Tibial artery (tissue), 4 donors: ENCODE results near the gene SQOR.
A peak's percentile ranks its signal among the peaks of the same experiment; 100 is the strongest.

Experiments used
- DNase-seq, 2 donors: peaks; one replicate each; pipeline ENCODE4 v3.0.0-alpha.2; 2019
- H3K27ac ChIP-seq, 2 donors: fragments of 200-600 bp; sonication (generic) in 1 of 2; 1 replicate in 1 of 2; 2 replicates in 1 of 2; pipeline ENCODE4 v1.5.1; 2018 to 2019; ENCODE audit warnings: mild to moderate bottlenecking in 1 of 2
- H3K27me3 ChIP-seq, 2 donors: fragments of 200-600 bp; sonication (generic) in 1 of 2; one replicate each; pipeline versions ENCODE4 v1.5.1 to v1.6.0; 2016 to 2019
- H3K36me3 ChIP-seq, 3 donors: fragments of 200-600 bp; sonication (generic) in 2 of 3; one replicate each; pipeline ENCODE4 v1.5.1; 2016 to 2019; ENCODE audit warnings: mild to moderate bottlenecking in 2 of 3
- H3K4me1 ChIP-seq, 4 donors: fragments of 200-600 bp; sonication (generic) in 2 of 4; 1 replicate in 3 of 4; 2 replicates in 1 of 4; pipeline ENCODE4 v1.5.1; 2016 to 2019
- H3K4me3 ChIP-seq, 2 donors: fragments of 200-600 bp; sonication (generic) in 1 of 2; 1 replicate in 1 of 2; 2 replicates in 1 of 2; pipeline ENCODE4 v1.5.1; 2018 to 2019; ENCODE audit warnings: mild to moderate bottlenecking in 2 of 2
- H3K9me3 ChIP-seq, 3 donors: fragments of 200-600 bp; sonication (generic) in 1 of 3; one replicate each; pipeline ENCODE4 v1.5.1; 2016 to 2019
- CTCF ChIP-seq, 2 experiments: fragments of 200-600 bp in 1 of 2; fragments of 450-650 bp in 1 of 2; IDR thresholded peaks; one replicate each; pipeline ENCODE4 v1.5.1; 2017 to 2019; ENCODE audit warnings: antibody characterized with exemption in 2 of 2, mild to moderate bottlenecking in 1 of 2, moderate library complexity in 1 of 2
- intact Hi-C: fragments of 100-400 bp; cut with DNase I; formaldehyde crosslinking; loops from one replicate; pipeline ENCODE4 v1.15.0; 2023; ENCODE audit warnings: low total_unique reads

SQOR gene

GRCh38 chr15:45654749-45655148 is 19.9 kb downstream of the SQOR start:
- H3K36me3 ChIP-seq, result no peaks in the 10 kb centered on the region
- no peaks in the 10 kb centered on the region for H3K9me3 ChIP-seq
- no peak for TF ChIP-seq CTCF (IDR thresholded peaks at IDR 0.05)
- no peak for DNase-seq
- H3K27me3 ChIP-seq, result no peaks in the 10 kb centered on the region
- intact Hi-C loops, result no loop called here
- no peak overlapping the region for H3K27ac ChIP-seq
- peaks cover 0 to 49% (median 14%) of the 10 kb centered on the region in 4 donors for H3K4me1 ChIP-seq
- H3K4me3 ChIP-seq, result no peak overlapping the region

- intact Hi-C loops, result no loop called here
- H3K27ac ChIP-seq, result no peak overlapping the region
These were observed 22.4 kb downstream of the SQOR start for GRCh38 chr15:45657254-45657653.

GRCh38 chr15:45657764-45658545 is 23.1 kb downstream of the SQOR start:
- H3K36me3 ChIP-seq, result peaks cover 9 to 13% (median 10%) of the 10 kb centered on the region in 3 donors
- intact Hi-C loops, result no loop called here
- no peaks in the 10 kb centered on the region for H3K9me3 ChIP-seq
- no peak overlapping the region for H3K27ac ChIP-seq
- no peaks in the 10 kb centered on the region for H3K27me3 ChIP-seq
- TF ChIP-seq CTCF (IDR thresholded peaks at IDR 0.05), result no peak
- no peak overlapping the region for H3K4me3 ChIP-seq
- H3K4me1 ChIP-seq, result peaks cover 0 to 61% (median 24%) of the 10 kb centered on the region in 4 donors
- no peak for DNase-seq

More at GRCh38 chr15:45657254-45657653, 22.4 kb downstream of the SQOR start:
- H3K9me3 ChIP-seq, result no peaks in the 10 kb centered on the region
- no peak for TF ChIP-seq CTCF (IDR thresholded peaks at IDR 0.05)
- H3K4me1 ChIP-seq, result peaks cover 0 to 58% (median 24%) of the 10 kb centered on the region in 4 donors
- peaks cover 3 to 6% (median 4%) of the 10 kb centered on the region in 3 donors for H3K36me3 ChIP-seq
- H3K27me3 ChIP-seq, result no peaks in the 10 kb centered on the region
- DNase-seq, result no peak
- no peak overlapping the region for H3K4me3 ChIP-seq

- no peaks in the 10 kb centered on the region for H3K9me3 ChIP-seq
- H3K27me3 ChIP-seq, result no peaks in the 10 kb centered on the region
- no peak for TF ChIP-seq CTCF (IDR thresholded peaks at IDR 0.05)
- DNase-seq, result no peak
- H3K27ac ChIP-seq, result peak overlapping the region; percentile 56 to 67
- peaks cover 0 to 66% (median 28%) of the 10 kb centered on the region in 4 donors for H3K4me1 ChIP-seq
- H3K36me3 ChIP-seq, result peaks cover 17 to 18% (median 18%) of the 10 kb centered on the region in 3 donors
- intact Hi-C loops, result no loop called here
- no peak overlapping the region for H3K4me3 ChIP-seq
These were observed 25.6 kb downstream of the SQOR start for GRCh38 chr15:45660231-45660979.

GRCh38 chr15:45662375-45662774 is 27.5 kb downstream of the SQOR start:
- Histone ChIP-seq H3K27me3 (no peaks in the 10 kb centered on the region), H3K4me1 (peaks cover 0 to 68% (median 28%) of the 10 kb centered on the region in 4 donors), H3K27ac (no peak overlapping the region), H3K4me3 (no peak overlapping the region), H3K9me3 (no peaks in the 10 kb centered on the region), H3K36me3 (peaks cover 17 to 18% (median 18%) of the 10 kb centered on the region in 3 donors)
- no peak for TF ChIP-seq CTCF (IDR thresholded peaks at IDR 0.05)
- intact Hi-C loops, result no loop called here
- DNase-seq, result no peak
